Central memory CD8-positive, alpha-beta T cell (primary cell): ENCODE results near the gene RRP8.
A peak's percentile ranks its signal among the peaks of the same experiment; 100 is the strongest.

ENCODE experiments used
- ATAC-seq: fragments of 150-1000 bp; cut with Tn5 transposase; replicated peaks from 2 replicates; pipeline ENCODE4 v1.10.0; 2022; ENCODE audit warnings: mild to moderate bottlenecking, moderate FRiP score, moderate number of reproducible peaks; ENCODE audit not compliant: poor library complexity, severe bottlenecking; ENCODE audit errors: extremely low read depth
- DNase-seq, 2 donors: peaks; one replicate each; pipeline ENCODE4 v3.0.0; 2021; ENCODE audit warnings: low spot score in 2 of 2
- H3K27ac Mint-ChIP-seq: one replicate; pipeline ENCODE4 v1.8.0; 2022; ENCODE audit warnings: low read depth, mild to moderate bottlenecking, moderate library complexity, mixed read lengths
- H3K27me3 Mint-ChIP-seq: one replicate; pipeline ENCODE4 v1.8.0; 2022; ENCODE audit warnings: mixed read lengths
- H3K36me3 Mint-ChIP-seq: one replicate; pipeline ENCODE4 v1.8.0; 2022; ENCODE audit warnings: mild to moderate bottlenecking, moderate library complexity, mixed read lengths; ENCODE audit not compliant: insufficient read depth
- H3K4me1 Mint-ChIP-seq: one replicate; pipeline ENCODE4 v1.8.0; 2022; ENCODE audit warnings: mixed read lengths
- H3K4me3 Mint-ChIP-seq: one replicate; pipeline ENCODE4 v1.8.0; 2022; ENCODE audit warnings: mild to moderate bottlenecking, moderate library complexity, mixed read lengths
- H3K9me3 Mint-ChIP-seq: one replicate; pipeline ENCODE4 v1.8.0; 2022; ENCODE audit warnings: mixed read lengths

The RRP8 gene

DNA sequence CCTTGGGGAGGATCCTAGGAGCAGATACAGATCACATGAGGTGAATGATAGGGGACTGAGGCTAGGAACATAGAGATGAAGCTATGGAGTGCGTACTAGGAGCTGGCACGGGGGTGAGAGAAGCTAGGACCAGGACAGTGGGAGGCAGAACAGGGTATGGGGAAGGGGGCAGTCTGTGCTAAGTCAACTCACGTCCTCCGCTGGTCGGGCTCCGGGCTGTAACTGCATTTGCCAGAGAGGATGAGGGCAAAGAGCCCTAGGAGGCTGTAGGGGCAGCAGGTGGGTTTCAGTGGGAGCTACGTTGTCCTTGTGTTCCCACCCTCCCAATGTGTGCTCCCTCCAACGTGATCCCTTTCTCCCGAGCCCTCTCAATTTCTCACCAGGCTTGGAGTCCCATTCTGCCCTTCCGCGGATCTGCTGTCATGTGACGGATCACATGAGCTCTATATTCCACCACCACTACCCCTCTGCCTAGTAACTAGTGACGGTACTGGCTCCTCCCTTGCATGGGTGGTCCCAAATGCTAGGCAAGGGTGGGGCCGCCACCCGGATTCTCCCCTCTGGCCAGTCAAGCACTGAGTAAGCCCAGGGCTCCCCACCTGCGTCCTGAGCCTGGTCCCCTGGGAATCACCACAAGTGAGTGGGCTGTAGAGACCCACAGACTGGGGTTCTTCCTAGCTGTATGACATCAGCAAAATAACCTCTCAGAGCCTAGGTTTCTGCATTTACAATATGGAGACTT is 15.8 kb upstream of the RRP8 start, which contains the start of gene TPP1:
TSS of gene TPP1 (minus strand) at position 419 of the 742 bp plus-strand sequence. CDS start at position 397, 22 bp downstream.
- H3K4me1 Mint-ChIP-seq, result peaks cover 13% of the 10 kb centered on the region
- H3K9me3 Mint-ChIP-seq, result no peaks in the 10 kb centered on the region
- ATAC-seq (peak; percentile 95), DNase-seq (peak; percentile 88 to 90)
- peaks cover 8% of the 10 kb centered on the region for H3K36me3 Mint-ChIP-seq
- H3K4me3 Mint-ChIP-seq, result no peak within 1 kb of the TSS
- H3K27me3 Mint-ChIP-seq, result no peaks in the 10 kb centered on the region
- H3K27ac Mint-ChIP-seq, result no peak within 1 kb of the TSS

DNA sequence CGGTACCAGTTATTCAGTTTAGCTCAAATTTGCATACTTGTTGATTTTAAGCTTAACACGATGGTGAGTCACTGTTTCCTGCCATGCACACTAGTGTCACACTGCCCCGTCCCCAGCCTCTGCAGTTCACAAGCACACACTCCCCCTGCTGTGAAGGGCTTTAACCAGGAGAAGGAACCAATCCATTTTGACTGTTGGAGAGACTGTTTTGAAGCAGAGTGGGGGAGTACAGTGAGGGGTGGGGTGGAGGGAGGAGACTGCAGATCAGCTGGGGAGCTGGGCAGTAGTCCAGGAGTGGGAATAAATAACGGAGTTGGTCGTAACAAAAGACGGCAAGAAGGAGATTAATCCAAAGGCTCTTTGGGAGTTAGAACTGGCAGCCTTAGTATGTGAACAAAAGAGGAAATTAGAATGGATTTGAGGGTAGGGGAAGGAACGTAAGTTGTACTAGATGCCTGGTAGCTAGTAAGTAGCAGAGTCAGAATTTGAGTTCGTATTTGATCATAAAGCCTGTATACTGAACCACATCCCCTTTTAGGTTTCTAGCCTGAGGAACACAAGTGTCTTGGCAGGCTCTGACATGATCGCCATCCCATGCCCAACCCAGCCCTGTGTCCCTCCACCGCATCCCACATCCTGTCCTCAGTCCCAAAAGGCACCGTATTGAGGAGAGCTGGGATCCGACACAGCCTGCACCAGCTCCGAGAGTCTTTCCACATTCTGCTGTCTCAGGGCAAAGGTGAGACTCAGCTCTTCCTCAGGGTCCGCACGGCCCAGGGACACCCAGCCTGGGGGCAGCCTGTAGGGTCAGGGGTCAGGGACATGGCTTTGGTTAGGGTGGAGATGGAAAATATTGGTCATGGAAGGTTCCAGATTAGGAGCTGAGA is 14.9 kb upstream of the RRP8 start:
- ATAC-seq (peak; percentile 68), DNase-seq (peak in 1 of 2 donors; percentile 44)
- Mint-ChIP-seq H3K36me3 (peaks cover 8% of the 10 kb centered on the region), H3K4me3 (no peak overlapping the region), H3K9me3 (no peaks in the 10 kb centered on the region), H3K27ac (no peak overlapping the region), H3K27me3 (no peaks in the 10 kb centered on the region), H3K4me1 (peaks cover 13% of the 10 kb centered on the region)

DNA sequence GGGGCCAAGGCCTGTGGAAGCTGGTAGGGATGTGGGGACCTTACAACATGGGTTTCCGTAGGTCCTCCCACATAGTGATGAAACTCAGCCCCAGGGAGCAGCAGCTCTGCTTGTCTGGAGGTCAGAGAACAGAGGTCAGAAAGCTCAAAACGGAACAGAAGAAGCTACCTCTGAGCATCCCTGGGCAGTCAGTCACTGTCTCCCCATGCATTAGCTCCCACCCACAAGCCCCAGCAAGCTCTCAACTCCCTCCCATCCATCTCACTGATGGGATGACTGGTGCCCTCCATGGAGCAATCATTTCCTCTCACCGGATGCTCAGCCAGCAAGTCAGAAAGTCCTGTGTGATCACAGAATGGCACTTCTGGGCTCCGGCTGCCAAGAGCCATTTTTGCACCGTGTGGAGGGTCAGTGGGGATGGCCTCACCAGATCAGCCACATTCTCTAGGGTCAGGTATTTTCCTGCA is 13.9 kb upstream of the RRP8 start:
- Mint-ChIP-seq H3K4me1 (peaks cover 13% of the 10 kb centered on the region), H3K36me3 (peaks cover 8% of the 10 kb centered on the region), H3K9me3 (no peaks in the 10 kb centered on the region), H3K27me3 (no peaks in the 10 kb centered on the region), H3K4me3 (no peak overlapping the region), H3K27ac (no peak overlapping the region)
- DNase-seq (no peak), ATAC-seq (no peak)

DNA sequence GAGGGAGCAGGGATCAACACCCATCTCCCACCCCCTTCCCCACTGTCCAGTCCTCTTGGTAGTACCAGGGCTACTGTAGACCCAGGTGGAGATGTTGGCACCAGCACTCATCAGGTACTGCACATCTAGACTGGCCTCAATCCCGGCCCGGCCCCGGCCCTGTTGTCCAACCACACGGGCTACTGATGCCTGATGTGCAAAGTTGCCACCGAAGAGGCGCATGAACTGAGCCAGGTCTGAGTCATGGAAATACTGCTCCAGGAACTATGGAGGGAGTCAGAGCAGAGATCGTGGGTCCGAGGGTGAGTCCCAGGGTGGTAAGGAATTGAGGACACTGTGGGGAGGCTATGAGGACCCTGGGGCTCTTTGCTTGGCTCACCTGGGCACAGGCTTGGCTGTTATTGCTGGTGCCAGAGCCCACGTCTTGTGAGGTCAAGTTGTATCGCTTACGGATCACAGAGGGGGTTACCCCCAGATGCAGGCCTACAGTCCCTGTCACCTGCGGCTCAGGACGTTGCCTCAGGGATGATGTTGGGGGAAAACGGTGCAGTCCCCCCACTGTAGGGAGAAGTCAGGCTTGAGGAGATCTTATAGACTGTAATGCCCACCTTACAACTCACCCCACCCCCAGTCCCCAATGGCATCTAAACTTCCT is 13.3 kb upstream of the RRP8 start:
- H3K4me3 Mint-ChIP-seq, result peak overlapping the region; percentile 41
- H3K4me1 Mint-ChIP-seq, result peaks cover 13% of the 10 kb centered on the region
- no peak overlapping the region for H3K27ac Mint-ChIP-seq
- H3K27me3 Mint-ChIP-seq, result no peaks in the 10 kb centered on the region
- DNase-seq (no peak), ATAC-seq (no peak)
- peaks cover 7% of the 10 kb centered on the region for H3K36me3 Mint-ChIP-seq
- H3K9me3 Mint-ChIP-seq, result no peaks in the 10 kb centered on the region

DNA sequence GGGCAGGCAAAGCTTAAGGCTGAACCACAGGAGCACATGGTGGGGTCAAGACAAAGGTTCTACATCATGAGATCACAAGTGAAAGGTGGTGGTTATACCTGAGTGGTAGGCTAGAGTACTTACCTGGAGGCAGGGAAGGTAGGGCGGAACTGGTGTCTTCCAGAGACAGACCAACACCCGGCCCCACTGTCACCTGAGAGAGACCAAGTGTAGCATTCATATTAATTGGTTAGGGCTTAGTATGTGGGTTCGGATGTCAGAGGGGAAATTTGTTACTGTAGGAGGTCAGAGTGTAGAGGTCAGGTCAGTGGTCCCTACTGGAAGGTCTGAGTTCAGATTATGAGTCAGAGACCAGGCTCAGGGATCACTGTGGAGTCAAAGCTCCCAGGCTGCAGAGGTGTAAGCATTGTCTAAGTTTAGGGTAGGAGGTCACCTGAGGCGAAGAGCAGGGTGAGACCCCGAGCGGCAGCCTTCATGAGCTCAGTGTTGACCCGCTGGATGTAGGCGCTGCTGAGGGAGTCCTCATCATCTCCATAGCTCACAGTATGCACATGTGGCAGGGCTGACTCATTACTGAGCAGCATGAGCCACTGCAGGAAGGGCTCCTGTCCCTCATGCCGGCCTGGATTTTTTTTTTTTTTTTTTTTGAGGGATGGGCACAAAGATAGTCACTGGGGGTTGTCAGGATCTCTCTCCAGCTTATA is 12.6 kb upstream of the RRP8 start:
- Mint-ChIP-seq H3K4me3 (peak overlapping the region; percentile 9), H3K27ac (no peak overlapping the region), H3K27me3 (no peaks in the 10 kb centered on the region), H3K36me3 (peaks cover 9% of the 10 kb centered on the region), H3K4me1 (peaks cover 18% of the 10 kb centered on the region), H3K9me3 (no peaks in the 10 kb centered on the region)
- DNase-seq (no peak), ATAC-seq (no peak)

DNA sequence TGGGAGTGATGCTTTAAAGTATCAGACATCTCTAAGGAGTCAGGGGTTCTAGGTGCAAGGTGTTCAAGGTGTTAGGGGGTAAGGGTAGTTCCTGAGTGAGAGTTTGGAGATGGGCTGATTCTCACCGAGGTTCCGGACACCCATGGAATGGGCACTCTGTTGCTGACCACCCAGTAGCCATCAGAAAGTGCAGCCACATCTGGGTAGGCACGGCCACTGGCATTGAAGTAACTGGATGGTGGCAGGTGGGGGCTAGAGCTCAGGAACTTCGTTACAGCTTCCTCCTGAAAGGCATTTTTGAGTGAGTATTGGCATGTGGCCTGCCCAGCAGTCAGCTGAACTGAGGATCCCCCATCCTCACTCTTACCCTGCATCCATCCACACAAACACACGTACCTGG is 11.6 kb upstream of the RRP8 start:
- Mint-ChIP-seq H3K4me3 (no peak overlapping the region), H3K27me3 (no peaks in the 10 kb centered on the region), H3K27ac (no peak overlapping the region)

DNA sequence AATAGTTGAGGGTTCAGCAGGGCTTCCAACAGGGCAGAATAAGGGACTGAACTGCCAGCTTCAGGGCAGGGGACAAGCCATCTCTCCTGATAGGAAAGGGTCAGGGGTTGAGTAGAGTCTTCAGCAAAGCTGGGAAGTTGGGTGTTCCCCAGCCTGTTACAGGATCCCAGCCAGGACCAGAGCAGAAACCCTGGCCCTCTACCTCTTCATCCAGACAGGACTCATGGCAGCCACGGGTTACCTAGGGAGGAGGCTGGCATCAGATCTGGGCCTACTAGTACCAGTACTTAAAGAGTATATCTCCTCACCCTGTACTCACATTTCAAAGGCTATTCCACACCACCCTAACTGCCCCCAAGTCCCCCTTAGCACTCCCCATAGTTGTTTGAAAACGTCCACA is 11.0 kb upstream of the RRP8 start:
- no peak overlapping the region for H3K27ac Mint-ChIP-seq
- no peak overlapping the region for H3K4me3 Mint-ChIP-seq
- no peaks in the 10 kb centered on the region for H3K9me3 Mint-ChIP-seq

More for the DNA sequence above, 11.6 kb upstream of the RRP8 start:
- Mint-ChIP-seq H3K9me3 (no peaks in the 10 kb centered on the region), H3K36me3 (peaks cover 13% of the 10 kb centered on the region), H3K4me1 (peaks cover 21% of the 10 kb centered on the region)
- no peak for ATAC-seq
- DNase-seq, result no peak

DNA sequence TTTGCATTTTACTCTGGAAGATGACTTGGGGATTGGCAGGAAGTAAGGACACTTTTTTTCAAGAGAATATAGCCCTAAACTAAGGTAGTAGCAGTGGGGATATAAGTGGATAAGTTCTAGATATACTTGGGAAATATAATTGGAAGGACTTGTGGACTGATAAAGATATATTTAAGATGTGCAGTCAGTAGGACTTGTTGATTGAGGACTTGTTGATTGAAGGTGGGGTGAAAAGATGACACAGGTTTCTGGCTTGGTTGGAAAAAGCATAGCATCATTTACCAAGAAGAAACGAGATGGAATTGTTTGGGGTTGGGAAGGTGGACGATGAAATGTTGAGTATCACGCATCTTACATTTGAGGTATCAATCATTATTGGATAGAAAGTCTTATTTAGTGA is 10.1 kb upstream of the RRP8 start:
- H3K36me3 Mint-ChIP-seq, result peaks cover 28% of the 10 kb centered on the region

More for the DNA sequence above, 11.0 kb upstream of the RRP8 start:
- DNase-seq (no peak), ATAC-seq (no peak)
- no peaks in the 10 kb centered on the region for H3K27me3 Mint-ChIP-seq
- H3K4me1 Mint-ChIP-seq, result peaks cover 21% of the 10 kb centered on the region
- peaks cover 19% of the 10 kb centered on the region for H3K36me3 Mint-ChIP-seq

DNA sequence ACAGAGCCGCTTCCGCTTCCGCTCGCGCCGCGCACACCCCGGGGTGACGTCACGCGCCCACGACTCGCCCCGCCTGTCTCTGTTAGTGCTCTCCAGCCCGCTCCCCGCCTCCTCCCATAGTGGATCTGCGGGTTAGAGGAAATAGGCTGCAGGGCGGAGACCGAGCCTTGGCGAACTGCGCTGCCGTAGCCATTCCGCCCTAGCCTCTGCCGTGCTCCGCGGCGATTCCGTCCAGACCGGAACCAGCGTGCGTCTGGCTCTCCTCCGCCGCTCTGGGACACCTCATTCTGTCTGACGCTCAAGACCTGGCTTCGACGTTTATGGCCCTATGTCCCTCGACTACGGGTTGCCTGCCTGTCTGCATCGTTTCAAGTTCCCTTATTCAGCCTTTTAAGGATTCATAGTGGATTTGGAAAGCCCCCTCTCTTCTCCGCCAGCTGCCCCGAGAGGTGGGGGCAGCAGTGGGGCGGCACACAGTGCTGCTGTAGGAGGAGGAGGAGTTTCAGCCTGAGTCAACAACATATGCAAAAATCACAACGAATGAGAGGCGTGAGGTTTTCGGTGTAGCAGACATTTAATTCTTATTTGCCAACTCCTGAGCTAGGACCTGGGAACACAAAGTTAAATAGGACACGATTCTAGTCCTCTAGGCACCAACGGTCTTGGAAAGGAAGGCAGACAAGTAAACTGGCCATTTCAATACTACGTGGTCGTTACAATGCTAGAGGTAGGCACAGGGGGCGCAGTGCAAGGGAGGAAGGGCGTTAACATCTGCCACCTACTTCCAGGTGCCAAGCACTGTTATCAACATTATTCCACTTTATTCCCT is 9.0 kb upstream of the RRP8 start, which contains the start of gene TAF10:
TSS of gene TAF10 (minus strand) at position 4 of the 829 bp plus-strand sequence. CDS start 27 bp downstream, outside the sequence.
- Mint-ChIP-seq H3K27me3 (no peaks in the 10 kb centered on the region), H3K4me3 (no peak within 1 kb of the TSS), H3K9me3 (no peaks in the 10 kb centered on the region), H3K4me1 (peaks cover 24% of the 10 kb centered on the region), H3K36me3 (peaks cover 29% of the 10 kb centered on the region), H3K27ac (no peak within 1 kb of the TSS)
- DNase-seq (peak; percentile 91), ATAC-seq (peak; percentile 88)

More for the DNA sequence above, 10.1 kb upstream of the RRP8 start:
- Mint-ChIP-seq H3K27ac (no peak overlapping the region), H3K27me3 (no peaks in the 10 kb centered on the region), H3K4me3 (no peak overlapping the region), H3K9me3 (no peaks in the 10 kb centered on the region), H3K4me1 (peaks cover 21% of the 10 kb centered on the region)
- no peak for ATAC-seq
- DNase-seq, result no peak

DNA sequence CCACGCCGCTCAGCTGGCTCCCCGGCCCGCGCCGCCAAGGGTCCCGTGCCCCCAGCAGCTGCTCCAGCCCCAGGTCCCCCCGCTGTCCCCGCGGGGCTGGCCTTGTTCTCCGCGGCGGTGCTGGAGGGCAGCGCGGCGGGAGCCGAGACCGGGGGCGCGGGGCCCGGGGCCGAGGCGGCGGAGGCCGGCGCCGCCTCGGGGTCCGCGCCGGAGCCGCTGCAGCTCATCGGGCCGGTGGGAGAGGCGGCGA is 8.5 kb upstream of the RRP8 start:
- peaks cover 29% of the 10 kb centered on the region for H3K36me3 Mint-ChIP-seq
- no peak overlapping the region for H3K27ac Mint-ChIP-seq
- H3K9me3 Mint-ChIP-seq, result no peaks in the 10 kb centered on the region
- peaks cover 27% of the 10 kb centered on the region for H3K4me1 Mint-ChIP-seq
- H3K27me3 Mint-ChIP-seq, result no peaks in the 10 kb centered on the region
- no peak overlapping the region for H3K4me3 Mint-ChIP-seq
- DNase-seq (no peak), ATAC-seq (no peak)

DNA sequence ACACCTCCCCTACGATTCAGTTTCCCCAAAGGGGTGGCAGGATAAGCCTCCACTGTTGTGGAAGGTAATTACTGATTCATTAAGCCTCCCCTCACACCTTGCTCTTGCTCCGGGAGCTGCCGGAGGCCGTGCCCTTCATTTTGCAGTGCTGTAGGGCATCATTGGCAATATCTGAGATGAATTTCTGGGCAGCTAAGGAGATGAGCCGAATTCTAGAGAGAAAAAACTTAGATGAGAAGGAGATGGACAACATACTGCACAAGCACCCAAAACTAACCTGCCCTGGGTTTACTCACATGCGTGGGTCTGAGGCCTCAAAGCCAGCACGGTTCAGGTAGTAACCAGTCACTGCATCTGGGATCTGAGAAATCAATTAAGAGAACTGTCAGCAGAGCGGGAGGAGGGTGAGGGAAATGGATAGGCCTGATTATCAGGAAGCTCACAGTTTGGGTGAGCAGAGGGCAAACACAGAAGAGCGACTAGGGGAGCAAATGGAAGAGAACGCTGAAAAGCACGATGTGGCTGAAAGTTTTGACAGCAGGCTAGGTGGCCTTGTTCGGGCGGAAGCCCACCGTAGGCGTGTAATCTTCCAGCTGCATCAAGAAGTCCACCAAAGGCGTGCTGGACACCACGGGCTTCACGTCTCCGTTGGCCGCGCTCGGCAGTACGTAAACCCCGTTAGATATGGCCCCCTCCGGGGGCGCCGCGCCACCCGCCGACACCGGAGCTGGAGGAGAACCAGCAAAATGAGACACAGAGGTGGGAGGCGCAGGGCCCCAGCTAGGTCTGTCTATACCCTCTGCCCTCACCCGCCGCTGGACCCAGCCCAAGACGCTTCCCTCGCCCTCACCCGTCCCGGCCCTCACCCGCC is 7.9 kb upstream of the RRP8 start:
- DNase-seq, result peak; percentile 18 to 26
- Mint-ChIP-seq H3K9me3 (no peaks in the 10 kb centered on the region), H3K4me1 (peaks cover 28% of the 10 kb centered on the region), H3K36me3 (peaks cover 29% of the 10 kb centered on the region), H3K27ac (no peak overlapping the region), H3K4me3 (no peak overlapping the region), H3K27me3 (no peaks in the 10 kb centered on the region)
- peak; percentile 7 for ATAC-seq
